ENCODE data around the gene SMYD2. TPM values are rescaled to one million over a fixed set of nuclear protein-coding genes. Genes with fewer than 3 reads are reported as not detected.

The SMYD2 gene
- polyA plus RNA-seq, 1 donor from 2014 or later, result 36.9 TPM

DNA sequence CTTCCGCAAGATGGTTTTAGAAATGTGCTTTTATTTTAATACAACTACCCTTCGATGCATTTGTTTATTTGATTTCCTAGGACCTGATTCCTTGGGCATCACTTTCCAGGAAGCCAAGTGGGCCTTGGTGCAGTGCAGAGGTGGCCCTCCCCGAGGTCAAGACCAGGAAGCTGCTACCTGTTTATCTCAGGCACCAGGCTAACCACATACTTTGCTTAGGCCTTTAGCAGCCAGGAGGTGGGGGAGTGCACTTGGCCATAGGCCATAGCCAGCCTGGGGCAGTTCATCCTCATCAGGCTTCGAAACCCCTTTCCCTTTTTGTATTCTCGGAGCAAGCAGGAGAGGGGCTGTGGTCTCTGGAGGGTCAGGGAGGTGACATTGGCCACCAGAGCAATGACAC is 45.4 kb downstream of the SMYD2 start:
- Histone ChIP-seq H3K9me2 (ENCODE audit: insufficient read depth, low read length) (no peaks in the 10 kb centered on the region), H3K27me3 (ENCODE audit: insufficient read depth, low read depth, low read length) (no peaks in the 10 kb centered on the region), H3K27ac (ENCODE audit: low read length) (no peak overlapping the region), H3K9ac (ENCODE audit: low read length) (no peak overlapping the region), H4K20me1 (ENCODE audit: insufficient read depth) (no peaks in the 10 kb centered on the region), H3K9me3 (ENCODE audit: low read length) (no peaks in the 10 kb centered on the region), H3K4me2 (ENCODE audit: low read length) (no peak overlapping the region), H2AFZ (ENCODE audit: low read depth, low read length) (no peak overlapping the region), H3K79me2 (replicated peaks; ENCODE audit: insufficient read depth, low read length) (no peaks in the 10 kb centered on the region), H3K4me3 (ENCODE audit: low read length) (no peak overlapping the region), H3K36me3 (ENCODE audit: insufficient read depth, low read length) (no peaks in the 10 kb centered on the region), H3F3A (ENCODE audit: insufficient read depth, low read length, poor library complexity, severe bottlenecking) (no peaks in the 10 kb centered on the region)
- TF ChIP-seq TAF1 (IDR thresholded peaks at IDR 0.05; ENCODE audit: low read depth), result no peak
- TF ChIP-seq MXI1 (conservative IDR thresholded peaks at IDR 0.05; ENCODE audit: poor library complexity, severe bottlenecking), result no peak
- no peak for TF ChIP-seq RAD21 (conservative IDR thresholded peaks at IDR 0.05)
- TF ChIP-seq POLR2AphosphoS5 (IDR thresholded peaks at IDR 0.05), result no peak
- TF ChIP-seq, protein P1, sequence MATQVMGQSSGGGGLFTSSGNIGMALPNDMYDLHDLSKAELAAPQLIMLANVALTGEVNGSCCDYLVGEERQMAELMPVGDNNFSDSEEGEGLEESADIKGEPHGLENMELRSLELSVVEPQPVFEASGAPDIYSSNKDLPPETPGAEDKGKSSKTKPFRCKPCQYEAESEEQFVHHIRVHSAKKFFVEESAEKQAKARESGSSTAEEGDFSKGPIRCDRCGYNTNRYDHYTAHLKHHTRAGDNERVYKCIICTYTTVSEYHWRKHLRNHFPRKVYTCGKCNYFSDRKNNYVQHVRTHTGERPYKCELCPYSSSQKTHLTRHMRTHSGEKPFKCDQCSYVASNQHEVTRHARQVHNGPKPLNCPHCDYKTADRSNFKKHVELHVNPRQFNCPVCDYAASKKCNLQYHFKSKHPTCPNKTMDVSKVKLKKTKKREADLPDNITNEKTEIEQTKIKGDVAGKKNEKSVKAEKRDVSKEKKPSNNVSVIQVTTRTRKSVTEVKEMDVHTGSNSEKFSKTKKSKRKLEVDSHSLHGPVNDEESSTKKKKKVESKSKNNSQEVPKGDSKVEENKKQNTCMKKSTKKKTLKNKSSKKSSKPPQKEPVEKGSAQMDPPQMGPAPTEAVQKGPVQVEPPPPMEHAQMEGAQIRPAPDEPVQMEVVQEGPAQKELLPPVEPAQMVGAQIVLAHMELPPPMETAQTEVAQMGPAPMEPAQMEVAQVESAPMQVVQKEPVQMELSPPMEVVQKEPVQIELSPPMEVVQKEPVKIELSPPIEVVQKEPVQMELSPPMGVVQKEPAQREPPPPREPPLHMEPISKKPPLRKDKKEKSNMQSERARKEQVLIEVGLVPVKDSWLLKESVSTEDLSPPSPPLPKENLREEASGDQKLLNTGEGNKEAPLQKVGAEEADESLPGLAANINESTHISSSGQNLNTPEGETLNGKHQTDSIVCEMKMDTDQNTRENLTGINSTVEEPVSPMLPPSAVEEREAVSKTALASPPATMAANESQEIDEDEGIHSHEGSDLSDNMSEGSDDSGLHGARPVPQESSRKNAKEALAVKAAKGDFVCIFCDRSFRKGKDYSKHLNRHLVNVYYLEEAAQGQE (IDR thresholded peaks at IDR 0.05; ENCODE audit: borderline replicate concordance), result no peak
- TF ChIP-seq EZH2 (IDR thresholded peaks at IDR 0.05; ENCODE audit: borderline replicate concordance, insufficient read depth, low read length, poor library complexity, severe bottlenecking), result no peak
- TF ChIP-seq SMC3 (conservative IDR thresholded peaks at IDR 0.05; ENCODE audit: poor library complexity), result no peak
- no peak for TF ChIP-seq EP300 (conservative IDR thresholded peaks at IDR 0.05; ENCODE audit: poor library complexity, severe bottlenecking)
- TF ChIP-seq, protein P2, sequence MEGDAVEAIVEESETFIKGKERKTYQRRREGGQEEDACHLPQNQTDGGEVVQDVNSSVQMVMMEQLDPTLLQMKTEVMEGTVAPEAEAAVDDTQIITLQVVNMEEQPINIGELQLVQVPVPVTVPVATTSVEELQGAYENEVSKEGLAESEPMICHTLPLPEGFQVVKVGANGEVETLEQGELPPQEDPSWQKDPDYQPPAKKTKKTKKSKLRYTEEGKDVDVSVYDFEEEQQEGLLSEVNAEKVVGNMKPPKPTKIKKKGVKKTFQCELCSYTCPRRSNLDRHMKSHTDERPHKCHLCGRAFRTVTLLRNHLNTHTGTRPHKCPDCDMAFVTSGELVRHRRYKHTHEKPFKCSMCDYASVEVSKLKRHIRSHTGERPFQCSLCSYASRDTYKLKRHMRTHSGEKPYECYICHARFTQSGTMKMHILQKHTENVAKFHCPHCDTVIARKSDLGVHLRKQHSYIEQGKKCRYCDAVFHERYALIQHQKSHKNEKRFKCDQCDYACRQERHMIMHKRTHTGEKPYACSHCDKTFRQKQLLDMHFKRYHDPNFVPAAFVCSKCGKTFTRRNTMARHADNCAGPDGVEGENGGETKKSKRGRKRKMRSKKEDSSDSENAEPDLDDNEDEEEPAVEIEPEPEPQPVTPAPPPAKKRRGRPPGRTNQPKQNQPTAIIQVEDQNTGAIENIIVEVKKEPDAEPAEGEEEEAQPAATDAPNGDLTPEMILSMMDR (IDR thresholded peaks at IDR 0.05; ENCODE audit: poor library complexity, severe bottlenecking), result no peak

DNA sequence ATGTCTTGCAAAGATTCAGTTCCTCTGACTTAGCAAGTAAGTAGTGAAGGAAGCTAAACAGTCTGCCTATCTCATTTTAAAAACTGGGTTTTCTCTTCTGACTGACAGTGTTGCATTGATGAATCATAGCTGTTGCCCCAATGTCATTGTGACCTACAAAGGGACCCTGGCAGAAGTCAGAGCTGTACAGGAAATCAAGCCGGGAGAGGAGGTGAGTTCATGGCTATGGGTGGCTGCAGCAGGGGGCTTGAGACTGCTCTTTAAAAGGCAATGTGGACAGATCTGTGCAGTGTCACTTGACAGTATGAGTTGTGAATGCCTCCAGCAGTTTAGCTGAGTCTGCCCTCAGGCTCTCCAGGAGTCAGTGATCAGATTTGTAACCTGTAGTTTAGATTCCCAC is 46.6 kb downstream of the SMYD2 start:
- Histone ChIP-seq H3K9ac (ENCODE audit: low read length) (no peak overlapping the region), H3F3A (ENCODE audit: insufficient read depth, low read length, poor library complexity, severe bottlenecking) (no peaks in the 10 kb centered on the region), H3K36me3 (ENCODE audit: insufficient read depth, low read length) (no peaks in the 10 kb centered on the region), H2AFZ (ENCODE audit: low read depth, low read length) (no peak overlapping the region), H3K27ac (ENCODE audit: low read length) (no peak overlapping the region), H3K27me3 (ENCODE audit: insufficient read depth, low read depth, low read length) (no peaks in the 10 kb centered on the region), H4K20me1 (ENCODE audit: insufficient read depth) (no peaks in the 10 kb centered on the region), H3K4me2 (ENCODE audit: low read length) (no peak overlapping the region), H3K4me3 (ENCODE audit: low read length) (no peak overlapping the region), H3K79me2 (replicated peaks; ENCODE audit: insufficient read depth, low read length) (no peaks in the 10 kb centered on the region), H3K9me2 (ENCODE audit: insufficient read depth, low read length) (no peaks in the 10 kb centered on the region), H3K9me3 (ENCODE audit: low read length) (no peaks in the 10 kb centered on the region)
- TF ChIP-seq RAD21 (conservative IDR thresholded peaks at IDR 0.05), result no peak
- TF ChIP-seq TAF1 (IDR thresholded peaks at IDR 0.05; ENCODE audit: low read depth), result no peak

All from neural cell (in vitro differentiated cells).